GOT3 (cell line): Measurements from ENCODE around the gene KIR3DL2.
"Not testable (repeated sequence)": the region's sequence is repeated elsewhere in the genome, so short reads cannot be mapped to it uniquely, and the experiment has no call there.

Experiments
- DNase-seq: peaks from one replicate; lab custom pipeline; 2025; ENCODE audit warnings: mixed read lengths; lab: John Stamatoyannopoulos, UW

KIR3DL2 gene

DNA sequence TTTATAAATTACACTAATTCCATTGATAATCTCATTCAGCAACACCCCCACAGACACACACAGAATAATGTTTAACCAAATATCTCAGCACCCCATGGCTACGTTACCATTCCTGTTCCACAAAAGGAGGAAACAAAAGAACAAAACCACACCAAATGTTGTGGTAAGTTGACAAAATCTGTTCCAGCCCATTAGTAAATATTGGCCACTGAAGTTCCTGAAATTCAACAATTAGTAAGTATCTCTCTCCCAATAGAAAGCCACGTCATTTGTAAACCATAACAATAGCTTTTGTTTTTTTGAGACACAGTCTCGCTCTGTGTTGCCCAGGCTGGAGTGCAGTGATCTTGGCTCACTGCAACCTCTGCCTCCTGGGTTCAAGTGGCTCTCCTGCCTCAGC, 21.5 kb downstream of the KIR3DL2 start:
- DNase-seq, result no peak

DNA sequence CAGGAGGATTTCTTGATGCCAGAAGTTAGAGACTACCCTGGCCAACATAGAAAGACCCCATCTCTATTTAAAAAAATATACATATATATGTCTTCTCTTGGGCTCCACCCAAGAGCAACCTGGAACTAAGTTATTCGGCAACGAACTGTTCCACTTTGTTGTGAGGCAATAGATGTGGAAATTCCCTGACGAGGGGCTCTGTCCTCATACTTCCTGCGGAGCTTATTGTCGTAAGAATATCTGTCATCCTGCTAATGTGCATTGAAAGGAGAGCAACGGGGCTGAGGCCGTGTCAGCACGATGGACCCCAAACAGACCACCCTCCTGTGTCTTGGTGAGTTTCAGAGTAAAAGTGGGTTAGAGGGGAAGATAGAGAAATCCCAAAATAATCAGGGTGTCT, 23.7 kb downstream of the KIR3DL2 start, which contains the start of gene FCAR:
Gene FCAR (plus strand): TSS at position 246 of the 400 bp plus-strand sequence. CDS start 55 bp downstream, at position 301.
- DNase-seq, result no peak

DNA sequence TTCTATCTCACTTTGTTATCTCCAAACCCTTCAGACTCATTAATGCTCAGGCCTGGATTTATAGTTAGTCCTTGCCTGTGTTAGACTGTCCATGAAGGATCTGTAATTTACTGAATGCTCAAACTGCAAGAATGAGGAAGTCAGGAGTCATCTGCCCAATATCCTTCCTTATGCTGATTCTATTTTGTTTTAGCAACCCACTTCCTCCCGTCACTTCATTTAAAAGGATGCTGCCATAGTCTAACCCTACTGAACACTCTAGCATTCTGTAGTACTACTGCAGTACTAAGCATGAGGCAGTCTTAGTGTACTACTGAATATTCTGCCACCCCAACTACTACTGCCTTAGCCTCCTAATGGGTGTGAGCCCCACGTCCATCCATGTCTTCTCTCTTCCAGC, 25.3 kb downstream of the KIR3DL2 start:
- DNase-seq, result no peak

DNA sequence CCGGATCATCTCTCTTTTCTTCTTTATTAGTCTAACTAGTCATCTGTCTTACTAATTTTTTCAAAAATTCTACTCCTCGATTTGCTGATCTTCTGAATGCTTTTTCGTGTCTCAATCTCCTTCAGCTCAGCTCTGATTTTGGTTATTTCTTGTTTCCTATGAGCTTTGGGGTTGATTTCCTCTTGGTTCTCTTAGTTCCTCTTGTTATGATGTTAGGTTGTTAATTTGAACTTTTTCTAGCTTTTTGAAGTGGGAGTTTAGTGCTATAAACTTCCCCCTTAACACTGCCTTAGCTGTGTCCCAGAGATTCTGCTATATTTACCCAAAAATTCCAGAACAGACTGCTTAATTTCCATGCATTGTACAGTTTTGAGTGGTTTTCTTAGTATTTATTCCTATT, 27.2 kb downstream of the KIR3DL2 start:
- no peak for DNase-seq

DNA sequence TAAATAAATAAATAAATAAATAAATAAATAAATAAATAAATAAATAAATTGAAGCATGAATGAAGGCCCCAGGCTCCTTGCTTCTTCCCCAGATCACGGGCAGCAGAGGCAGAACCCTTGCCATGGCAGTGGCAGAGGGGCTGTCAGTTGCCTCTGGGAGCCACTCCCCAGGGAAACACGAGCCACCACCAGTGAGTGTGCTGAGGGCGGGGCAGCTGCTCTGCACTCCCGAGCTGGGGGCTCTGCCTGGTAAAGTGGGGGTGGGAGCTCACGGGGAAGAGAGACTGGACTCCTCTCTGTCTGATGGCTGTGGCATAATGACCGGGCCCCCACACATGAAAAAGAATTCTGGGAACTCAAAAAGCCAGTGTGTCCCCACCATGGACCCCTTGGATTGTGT, 31.6 kb downstream of the KIR3DL2 start:
- no peak for DNase-seq

DNA sequence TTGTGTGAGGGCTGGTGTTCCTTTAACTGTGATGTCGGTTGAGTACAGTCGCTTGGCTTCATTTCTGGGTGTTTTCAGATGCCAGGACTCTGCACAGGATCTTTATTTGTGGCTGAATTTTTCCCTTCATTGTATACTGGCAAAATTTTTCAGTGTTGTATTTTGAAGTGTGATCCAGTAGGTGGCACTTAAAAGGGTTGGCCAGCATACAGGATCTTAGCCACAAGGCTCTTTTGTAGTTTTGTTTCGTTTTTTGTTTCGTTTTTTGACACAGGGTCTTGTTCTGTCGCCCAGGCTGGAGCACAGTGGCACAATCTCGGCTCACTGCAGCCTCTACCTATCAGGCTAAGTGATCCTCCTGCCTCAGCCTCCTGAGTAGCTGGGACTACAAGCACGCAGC, 32.5 kb downstream of the KIR3DL2 start:
- DNase-seq, result no peak

DNA sequence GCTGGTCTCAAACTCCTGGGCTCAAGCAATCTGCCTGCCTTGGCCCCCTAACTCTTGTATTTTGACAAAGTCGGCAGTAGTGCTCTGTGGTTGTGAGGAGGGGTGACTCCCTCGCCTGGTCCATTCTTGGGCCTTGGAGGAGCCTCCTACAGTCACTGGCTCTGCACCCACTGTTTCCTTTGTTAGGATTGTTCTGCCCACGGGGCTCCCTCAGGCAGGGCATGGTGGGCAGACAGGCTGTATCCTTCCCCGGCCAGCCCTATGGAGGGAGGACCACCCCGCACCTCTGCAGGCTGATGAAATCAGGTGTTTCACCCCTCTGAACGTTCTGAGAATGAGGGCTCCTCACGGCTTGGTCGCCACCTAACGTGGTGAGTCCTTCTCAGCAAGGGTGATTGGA, 33.0 kb downstream of the KIR3DL2 start:
- no peak for DNase-seq

DNA sequence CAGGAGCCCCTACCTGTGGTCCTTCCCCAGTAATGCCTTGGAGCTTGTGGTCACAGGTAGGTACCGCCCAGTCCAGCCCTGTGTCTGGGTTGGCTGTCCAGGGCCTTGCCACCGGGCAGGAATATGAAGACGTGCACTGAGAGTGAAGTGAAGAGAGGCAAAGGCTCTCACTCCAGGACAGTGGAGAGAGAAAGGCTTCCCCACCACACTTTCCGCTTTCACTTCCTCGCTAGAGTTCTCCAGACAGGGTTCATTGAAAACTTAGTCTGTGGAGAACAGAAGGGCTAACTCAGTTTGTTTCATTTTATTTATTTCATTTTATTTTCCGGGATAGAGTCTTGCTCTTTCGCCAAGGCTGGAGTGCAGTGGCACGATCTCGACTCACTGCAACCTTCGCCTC, 38.0 kb downstream of the KIR3DL2 start:
- DNase-seq, result no peak

DNA sequence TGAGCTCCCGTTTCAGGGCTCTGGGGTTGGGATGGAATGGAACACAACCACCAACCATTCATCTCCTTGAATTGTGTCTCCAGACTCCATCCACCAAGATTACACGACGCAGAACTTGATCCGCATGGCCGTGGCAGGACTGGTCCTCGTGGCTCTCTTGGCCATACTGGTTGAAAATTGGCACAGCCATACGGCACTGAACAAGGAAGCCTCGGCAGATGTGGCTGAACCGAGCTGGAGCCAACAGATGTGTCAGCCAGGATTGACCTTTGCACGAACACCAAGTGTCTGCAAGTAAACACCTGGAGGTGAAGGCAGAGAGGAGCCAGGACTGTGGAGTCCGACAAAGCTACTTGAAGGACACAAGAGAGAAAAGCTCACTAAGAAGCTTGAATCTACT, 39.3 kb downstream of the KIR3DL2 start:
- no peak for DNase-seq

DNA sequence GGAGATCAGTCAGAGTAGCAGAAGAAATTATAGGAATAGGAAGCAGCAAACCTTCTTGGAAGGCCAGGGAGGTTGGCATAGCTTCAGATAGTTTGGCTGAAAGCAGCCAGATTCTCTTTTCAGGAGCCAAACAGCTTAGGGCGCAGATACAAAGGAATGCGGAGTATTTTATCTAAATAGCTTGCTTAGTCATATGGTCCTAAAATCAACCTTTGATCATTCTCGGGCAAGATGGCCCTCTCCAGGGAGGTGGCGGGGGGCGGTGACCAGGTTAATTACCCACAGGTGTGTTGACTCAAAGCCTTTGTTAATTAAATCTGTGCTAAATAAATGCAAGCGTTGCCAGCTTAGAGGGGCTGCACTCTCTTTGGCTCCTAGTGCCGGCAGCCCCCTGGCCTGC, 43.2 kb downstream of the KIR3DL2 start:
- DNase-seq, result no peak

DNA sequence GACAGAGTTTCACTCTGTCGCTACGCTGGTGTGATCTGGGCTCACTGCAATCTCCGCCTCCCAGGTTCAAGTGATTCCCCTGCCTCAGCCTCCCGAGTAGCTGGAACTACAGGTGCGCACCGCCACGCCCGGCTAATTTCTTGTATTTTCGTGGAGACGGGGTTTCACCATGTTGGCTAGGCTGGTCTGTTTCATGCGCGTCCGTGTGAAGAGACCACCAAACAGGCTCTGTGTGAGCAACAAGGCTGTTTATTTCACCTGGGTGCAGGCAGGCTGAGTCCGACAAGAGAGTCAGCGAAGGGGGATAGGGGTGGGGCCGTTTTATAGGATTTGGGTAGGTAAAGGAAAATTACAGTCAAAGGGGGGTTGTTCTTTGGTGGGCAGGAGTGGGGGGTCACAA, 43.9 kb downstream of the KIR3DL2 start:
- DNase-seq, result not testable (repeated sequence)

DNA sequence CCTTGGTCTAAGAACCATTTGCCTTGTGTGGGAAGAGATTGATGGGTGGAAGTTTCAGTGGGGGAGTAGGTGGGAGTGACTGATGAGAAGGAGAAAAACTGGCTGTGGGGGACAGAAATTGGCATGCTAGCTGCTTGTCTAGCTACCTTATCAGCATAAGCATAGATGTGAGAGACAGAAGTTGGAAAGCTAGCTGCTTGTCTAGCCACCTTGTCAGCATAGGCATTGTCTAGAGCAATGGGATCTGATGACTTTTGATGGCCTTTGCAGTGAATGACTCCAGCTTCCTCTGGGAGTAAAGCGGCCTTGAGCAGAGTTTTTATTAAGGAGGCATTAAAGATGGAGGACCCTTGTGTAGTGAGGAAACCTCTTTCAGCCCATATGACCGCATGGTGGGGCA, 45.8 kb downstream of the KIR3DL2 start:
- no peak for DNase-seq

DNA sequence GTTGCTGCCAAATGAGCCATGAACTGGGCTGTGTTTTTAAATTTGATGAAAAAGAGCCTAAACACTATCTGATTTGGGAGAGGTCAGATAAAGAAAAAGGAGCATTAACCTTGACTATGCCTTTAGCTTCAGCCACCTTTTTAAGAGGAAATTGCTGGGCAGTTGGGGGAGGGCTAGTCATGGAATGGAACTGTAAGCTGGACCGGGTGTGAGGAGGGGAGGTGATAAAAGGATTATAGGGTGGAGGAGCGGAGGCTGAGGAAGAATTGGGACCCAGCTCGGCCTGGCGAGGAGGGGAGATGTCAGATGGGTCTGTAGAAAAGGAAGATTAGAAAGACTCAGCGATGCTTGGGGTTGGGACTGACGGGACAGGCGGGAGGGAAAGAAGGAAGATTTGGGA, 48.4 kb downstream of the KIR3DL2 start:
- DNase-seq, result not testable (repeated sequence)

DNA sequence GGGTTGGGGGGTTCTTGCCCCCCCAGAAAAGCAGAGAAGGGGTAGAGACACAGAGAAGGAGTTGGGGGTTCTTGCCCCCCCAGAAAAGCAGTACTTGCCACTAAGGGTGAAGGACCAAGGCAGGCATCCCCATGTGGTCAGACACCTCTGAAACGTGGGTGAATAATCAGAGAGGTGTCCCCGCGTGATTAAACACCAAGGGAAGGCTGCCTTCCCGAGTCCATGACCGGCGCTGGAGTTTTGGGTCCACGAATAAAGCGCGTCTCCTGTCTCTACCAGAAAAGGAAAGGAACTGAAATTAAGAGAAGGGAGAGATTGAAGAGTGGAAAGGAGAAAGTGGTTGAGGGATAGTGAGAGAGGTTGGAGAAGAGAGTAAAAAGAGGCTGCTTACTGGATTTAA, 49.4 kb downstream of the KIR3DL2 start:
- not testable (repeated sequence) for DNase-seq

DNA sequence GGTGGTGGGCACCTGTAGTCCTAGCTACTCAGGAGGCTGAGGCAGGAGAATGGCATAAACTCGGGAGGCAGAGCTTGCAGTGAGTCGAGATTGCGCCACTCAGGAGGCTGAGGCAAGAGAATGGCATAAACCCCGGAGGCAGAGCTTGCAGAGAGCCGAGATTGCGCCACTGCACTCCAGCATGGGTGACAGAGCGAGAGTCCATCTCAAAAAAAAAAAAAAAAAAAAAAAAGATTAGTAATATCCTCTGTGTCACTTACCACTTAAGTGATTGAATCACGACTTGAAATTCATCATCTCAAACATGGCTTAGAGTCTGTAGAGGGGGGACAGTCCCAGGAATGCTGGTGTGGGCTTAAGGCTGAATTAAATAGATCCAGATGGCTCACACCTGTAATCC, 50.9 kb downstream of the KIR3DL2 start:
- not testable (repeated sequence) for DNase-seq

DNA sequence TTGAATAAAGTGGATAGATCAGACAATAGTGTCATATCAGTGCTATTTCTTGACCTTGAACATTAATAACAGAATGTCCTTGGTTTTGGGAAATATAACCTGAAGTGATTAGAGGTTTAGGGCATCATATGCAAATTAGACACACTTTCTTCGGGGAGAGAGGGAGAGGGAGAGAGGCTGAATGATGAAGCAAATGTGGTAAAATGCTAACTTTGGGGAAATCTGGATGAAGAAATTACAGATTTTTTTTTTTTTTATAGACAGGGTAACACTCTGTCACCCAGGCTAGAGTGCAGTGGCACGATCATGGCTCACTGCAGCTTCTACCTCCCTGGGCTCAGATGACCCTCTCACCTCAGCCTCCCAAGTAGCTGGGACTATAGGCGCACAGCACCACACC, 51.8 kb downstream of the KIR3DL2 start:
- DNase-seq, result no peak

DNA sequence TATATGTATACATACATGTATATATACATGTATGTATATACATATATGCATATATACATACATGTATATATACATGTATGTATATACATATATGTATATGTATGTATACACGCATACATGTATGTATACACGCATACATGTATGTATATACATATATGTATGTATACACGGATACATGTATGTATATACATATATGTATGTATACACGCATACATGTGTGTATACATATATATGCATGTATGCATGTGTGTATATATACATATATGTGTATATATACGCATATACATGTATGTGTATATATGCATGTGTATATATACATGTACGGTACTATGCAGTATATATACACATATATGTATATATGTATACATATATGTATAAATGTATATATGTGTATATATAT, 53.1 kb downstream of the KIR3DL2 start:
- no peak for DNase-seq

DNA sequence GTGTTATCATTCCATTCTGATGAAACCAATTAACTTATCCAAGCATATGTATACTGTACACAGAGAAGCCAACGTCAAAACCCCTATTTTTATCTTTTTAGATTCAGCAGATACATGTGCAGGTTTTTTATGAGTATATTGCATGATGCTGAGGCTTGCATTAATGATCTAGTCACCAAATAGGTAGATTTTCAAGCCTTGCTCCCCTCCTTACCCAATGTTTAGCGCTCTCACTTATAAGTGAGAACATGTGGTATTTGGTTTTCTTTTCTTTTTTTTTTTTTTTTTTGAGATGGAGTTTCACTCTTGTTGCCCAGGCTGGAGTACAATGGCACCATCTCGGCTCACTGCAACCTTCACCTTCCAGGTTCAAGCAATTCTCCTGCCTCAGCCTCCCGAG, 54.0 kb downstream of the KIR3DL2 start:
- not testable (repeated sequence) for DNase-seq

DNA sequence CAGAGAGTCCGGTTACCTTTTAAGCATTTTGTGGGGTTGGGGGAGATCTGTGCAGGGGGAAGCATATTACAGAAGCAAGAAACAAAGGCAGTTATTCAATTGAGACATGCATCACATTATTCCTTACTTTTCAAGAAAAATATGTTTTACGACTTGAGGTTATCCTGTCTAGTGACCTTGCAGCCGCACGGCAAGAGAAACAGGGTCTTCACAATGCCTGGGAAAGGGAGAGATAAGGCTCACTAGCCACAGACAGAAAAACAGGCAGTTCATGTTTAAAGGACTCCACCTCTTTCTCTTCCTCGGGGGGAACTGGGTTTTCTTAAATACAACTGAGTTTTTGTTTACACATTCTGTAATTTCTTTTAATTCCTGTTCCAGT, 55.2 kb downstream of the KIR3DL2 start:
- DNase-seq, result no peak

DNA sequence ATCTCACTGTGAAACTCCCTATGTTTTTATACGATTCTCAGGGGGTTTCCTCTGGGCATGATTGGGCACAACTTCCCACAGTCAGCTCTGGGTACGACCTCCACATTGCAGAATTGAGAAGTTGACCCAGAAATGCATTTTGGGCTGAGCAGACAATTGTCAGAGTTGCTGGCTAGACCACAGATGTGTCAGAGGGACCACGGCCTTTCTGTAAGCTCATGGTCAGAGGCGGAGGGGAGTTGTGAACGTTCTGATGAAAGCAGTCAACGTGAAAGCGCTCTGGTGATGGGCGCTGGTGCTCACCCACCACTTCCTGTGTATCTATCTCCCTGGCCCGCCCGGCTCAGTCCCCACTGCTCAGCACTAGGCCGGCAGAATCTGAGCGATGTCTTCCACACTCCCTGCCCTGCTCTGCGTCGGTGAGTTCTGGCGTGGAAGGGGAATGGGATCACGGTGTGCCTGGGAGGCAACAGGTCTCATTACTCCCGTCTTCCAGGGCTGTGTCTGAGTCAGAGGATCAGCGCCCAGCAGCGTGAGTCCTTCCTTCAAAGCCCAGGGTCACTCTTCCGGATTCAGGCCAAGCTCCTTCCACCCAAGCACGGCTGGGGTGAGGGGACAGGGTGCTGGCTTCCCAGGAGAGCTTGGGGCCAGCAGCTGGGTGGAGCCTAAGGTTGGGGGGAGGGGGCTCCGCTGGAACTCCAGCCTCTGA, 55.7 kb downstream of the KIR3DL2 start, which contains the start of gene NCR1:
Gene NCR1 (plus strand): TSS at position 346 of the 709 bp plus-strand sequence. CDS start 40 bp downstream, at position 386.
- no peak for DNase-seq

DNA sequence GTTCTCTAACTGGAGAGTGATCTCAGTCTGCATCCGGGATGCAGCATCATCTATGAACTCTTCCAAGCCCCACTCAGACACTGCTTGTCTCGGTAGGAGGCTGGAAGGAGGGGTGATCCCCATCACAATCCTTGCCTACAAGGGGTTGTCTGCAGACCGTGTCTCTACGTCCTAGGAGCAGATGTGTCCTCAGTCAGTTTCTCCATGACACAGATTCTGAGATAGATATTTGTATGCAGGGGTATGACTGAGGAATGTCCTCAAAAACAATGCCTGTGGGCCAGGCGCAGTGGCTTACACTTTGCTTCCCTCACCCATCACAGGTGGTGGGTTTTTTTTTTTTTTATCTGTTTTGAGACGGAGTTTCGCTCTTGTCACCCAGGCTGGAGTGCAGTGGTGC, 56.6 kb downstream of the KIR3DL2 start:
- no peak for DNase-seq

DNA sequence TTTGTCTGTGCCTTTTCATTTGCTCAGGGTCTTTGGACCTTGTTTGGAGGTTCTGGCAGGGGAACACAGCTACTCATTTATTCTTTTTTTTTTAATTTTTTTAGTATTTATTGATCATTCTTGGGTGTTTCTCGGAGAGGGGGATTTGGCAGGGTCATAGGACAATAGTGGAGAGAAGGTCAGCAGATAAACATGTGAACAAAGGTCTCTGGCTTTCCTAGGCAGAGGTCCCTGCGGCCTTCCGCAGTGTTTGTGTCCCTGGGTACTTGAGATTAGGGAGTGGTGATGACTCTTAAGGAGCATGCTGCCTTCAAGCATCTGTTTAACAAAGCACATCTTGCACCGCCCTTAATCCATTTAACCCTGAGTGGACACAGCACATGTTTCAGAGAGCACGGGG, 57.7 kb downstream of the KIR3DL2 start:
- DNase-seq, result not testable (repeated sequence)
